HG03354 (cell line): Measurements from ENCODE around the gene NFE2L2.
A peak's percentile ranks its signal among the peaks of the same experiment; 100 is the strongest.
"Not testable (repeated sequence)": the region's sequence is repeated elsewhere in the genome, so short reads cannot be mapped to it uniquely, and the experiment has no call there.

Source experiments
- ATAC-seq: cut with Tn5 transposase; IDR thresholded peaks from one replicate; pipeline ENCODE4 v1.9.1; 2021; ENCODE audit warnings: mild to moderate bottlenecking; ENCODE audit not compliant: unreplicated experiment, poor library complexity, severe bottlenecking

Gene NFE2L2

DNA sequence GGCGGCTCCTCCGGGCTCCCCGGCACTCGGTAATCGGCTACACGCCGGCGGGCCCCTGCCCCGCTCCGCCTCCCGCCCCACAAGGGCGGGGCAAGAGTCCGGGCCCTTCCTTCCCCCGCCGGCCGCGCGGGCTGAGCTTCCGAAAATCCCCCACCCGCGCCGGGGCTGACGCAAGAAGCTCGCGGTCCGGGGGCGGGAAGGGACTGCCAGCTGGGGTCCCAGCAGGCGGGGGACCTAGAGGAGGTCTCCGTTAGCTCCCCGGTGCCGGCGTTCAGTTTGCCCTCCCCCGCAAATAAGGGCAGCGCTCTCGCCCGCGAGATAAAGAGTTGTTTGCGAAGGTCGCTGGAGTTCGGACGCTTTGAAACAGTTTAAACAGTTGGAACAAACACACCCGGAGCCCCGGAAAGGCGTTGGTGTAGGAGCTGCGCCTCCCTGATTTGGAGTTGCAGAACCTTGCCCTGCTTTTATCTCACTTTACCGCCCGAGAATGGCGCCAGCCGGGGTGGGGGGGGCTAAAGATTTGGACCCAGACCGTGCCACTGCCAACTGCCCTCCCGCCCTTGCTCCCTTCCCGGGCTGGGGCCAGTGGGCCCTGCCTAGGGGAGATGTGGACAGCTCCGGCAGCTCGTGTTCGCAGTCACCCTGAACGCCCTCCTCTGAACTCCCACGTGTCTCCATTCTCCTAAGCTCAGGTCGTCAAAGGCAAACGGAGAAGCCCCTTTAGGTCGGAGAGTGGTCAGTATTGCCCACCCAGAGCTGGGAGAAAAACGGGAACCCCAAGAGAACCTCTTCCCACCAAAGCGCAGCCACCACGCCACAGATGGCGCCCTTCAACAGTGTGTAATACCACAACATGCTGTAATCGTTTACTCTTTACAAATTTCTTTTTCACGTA is at the start of gene NFE2L2:
TSS of gene NFE2L2 (minus strand) at position 35 of the 895 bp plus-strand sequence. CDS start 151 bp downstream, outside the sequence.
- ATAC-seq = peak; percentile 65

DNA sequence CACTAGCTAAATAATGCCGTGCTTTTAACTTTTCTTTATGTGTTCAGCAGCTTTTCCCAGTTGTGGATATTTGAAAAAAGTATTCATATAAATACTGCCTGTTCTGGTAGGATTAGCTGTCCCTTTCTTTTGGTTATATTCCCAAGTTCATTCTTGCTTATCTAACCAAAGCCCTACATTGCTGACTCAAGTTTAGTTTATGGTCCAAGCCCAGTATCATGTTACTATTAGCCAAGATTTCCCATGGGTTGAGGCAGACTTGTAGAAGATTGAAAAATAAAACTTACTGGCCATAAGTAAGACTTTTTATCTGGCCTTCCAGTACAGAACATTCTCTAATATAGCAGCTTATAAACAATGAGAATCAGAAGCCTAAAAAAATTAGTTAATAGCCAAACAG is 49.7 kb upstream of the NFE2L2 start:
- ATAC-seq = no peak

DNA sequence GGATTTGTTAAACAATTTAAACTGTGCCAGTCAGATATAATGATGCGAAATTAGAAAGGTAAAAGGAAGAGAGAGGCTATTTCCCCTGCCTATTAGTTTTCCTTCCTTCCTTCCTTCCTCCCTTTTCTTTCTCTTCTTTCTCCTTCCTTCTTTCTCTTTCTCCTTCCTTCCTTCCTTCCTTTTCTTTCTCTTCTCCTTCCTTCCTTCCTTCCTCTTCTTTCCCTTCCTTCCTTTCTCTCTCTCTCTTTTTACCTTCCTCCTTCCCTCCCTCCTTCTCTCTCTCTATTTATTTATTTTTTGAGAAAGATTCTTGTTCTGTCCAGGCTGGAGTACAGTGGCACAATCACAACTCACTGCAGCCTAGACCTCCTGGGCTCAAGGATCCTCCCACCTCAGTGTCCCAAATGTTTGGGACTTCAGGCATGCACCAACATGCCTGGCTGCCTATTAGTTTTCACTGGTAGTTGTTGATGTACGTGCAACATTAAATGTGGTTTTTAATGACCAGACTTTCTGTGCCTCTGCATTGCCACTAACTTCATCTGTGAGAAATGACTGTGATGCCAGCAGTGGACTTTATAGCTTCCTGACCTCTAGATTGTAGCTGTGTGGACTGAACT is 48.7 kb upstream of the NFE2L2 start:
- ATAC-seq = no peak

DNA sequence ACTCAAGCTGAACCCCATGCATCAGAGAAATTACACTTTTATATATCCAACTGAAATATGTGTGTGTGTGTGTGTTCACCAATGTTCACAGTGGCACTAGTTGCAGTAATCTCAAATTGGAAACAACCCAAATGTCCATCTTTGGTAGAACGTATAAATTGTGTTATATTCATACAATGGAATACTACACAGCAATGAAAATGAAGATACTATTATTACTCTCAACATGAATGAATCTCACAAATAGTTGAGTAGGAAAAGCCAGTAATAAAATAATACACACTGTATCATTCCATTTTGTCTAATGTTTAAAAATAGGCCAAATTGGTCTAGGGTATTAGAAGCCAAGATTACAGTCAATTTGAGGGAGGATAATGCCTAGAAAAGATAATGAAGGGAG is 48.0 kb upstream of the NFE2L2 start:
- no peak for ATAC-seq

DNA sequence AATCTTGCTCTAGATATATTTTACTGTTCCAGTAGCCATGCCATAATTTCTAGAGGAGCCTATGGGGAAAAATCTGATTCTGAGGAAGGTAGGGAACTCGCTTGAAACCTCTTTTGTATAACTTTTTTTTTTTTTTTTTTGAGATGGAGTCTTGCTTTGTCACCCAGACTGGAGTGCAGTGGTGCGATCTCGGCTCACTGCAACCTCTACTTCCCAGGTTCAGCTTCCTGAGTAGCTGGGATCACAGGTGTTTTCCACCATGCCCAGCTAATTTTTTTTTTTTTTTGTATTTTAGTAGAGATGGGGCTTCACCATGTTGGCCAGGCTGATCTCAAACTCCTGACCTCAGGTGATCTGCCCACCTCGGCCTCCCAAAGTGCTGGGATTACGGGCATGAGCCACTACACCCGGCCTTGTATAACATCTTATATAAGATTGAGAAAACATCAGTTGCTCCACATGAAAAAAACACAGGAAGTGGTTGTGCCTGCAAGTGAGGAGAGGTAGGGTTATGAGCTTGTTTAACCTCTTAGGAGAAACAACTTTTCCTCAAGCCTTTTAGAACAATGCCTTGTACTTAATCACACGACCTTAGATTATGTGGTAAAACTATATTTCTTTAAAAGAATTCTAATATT is 45.3 kb upstream of the NFE2L2 start:
- not testable (repeated sequence) for ATAC-seq

DNA sequence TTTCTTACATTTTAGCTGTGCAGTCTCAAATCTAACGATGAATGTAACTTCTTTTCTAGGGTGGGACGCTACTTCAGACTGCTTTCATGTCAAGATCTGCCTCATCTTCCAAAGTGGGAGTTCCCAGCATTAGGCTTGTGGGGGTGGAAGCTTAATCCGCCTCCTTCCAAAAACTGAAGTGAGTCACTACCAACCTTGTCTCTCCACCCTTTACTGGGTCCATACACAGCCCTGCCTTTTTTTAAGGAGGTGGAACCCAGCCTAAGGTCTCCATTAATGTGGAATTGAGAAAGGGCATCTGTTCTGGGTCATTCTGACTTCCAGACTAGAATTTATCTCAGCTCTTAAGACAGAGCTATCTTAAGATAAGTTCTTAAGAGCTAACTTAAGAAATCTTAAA is 42.0 kb upstream of the NFE2L2 start:
- ATAC-seq = no peak

DNA sequence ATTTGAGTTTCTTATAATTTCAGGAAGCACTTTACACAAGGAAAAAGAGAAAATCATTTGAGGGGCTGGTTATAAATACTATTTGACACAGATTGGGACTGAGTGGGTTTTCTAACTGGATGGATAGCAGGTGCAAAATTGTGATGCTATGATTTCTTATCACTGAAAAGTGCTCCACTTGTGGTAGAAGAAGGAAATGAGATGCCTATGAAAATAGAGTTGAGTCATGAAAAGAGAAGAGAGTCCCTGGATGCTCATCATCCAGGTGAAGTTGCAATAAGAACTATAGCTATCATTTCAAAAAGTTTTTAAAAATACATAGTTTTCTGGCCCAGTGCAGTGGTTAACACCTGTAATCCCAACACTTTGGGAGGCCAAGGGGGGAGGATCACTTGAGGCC is 39.4 kb upstream of the NFE2L2 start:
- no peak for ATAC-seq

DNA sequence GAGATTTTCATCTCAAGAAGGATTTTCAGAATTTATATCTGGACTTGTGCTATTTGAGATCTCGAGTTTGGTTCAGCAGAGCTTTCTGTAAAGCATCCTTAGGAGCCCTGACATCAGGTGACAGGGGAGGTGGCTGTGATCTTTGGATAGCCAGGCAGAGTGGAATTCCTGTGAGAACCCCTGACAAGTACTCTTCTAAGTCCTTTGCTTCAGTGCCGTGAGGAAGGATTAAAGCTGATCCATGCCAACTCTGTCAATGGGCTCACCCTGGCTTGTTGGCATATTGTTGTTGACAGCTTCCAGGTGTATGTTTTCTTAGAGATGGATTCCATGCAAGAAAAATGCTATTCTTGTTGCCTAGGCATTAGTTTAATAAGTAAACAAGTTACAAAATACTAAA is 38.0 kb upstream of the NFE2L2 start:
- no peak for ATAC-seq

DNA sequence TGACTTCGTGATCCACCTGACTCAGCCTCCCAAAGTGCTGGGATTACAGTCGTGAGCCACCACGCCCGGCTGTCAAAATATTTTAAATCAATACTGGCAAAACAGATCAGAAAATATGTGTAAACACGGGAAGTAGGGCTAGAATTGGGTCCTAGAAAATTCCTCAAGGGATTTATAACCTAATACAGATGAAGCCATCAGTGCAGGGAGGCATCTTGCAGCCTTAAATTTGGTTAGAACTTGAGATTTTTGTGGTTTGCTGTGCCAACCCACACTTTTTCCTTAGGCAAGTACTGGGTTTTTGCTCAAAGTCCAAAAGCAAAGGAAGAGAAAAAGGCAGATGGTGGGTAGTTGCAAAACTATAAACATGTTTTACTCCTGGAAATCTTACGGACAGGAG is 33.7 kb upstream of the NFE2L2 start:
- ATAC-seq = no peak

DNA sequence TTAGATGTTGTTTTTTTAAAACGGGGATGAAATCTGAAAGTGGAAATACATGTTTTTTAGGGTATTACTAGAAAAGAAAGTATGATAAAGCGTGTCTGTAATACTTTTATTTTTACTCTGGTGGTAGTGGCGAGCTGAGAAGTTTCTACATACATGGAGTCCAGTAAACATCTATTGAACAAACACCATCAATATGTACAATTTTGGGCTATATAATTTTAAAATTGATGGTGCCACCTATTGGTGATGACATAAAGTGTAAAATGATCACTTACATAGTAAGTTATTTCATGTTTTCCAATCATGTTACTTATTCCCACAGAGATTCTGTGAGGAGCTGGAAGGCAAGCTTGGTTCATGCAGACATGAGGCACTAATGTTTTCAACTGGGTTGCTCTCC is 31.5 kb upstream of the NFE2L2 start:
- peak; percentile 51 for ATAC-seq

DNA sequence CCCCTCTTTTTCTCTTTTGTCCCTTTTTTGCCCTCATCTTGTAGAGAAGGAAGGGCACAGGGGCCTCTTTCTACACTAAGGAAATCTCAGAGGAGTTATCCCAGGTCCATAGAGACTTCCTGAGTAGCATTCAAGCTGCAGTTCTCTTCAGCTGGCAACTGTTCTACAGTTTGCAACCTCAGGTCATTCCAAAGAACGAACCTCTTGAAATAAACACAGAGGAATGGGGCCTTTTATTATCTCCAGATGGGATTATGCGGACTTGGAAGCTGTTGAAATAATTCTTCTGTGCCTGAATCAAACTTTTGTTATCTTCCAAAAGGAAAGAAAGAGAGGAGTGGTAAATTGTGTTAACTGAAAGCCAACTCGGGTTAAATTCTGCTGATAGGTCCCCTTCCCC is 31.0 kb upstream of the NFE2L2 start:
- no peak for ATAC-seq

DNA sequence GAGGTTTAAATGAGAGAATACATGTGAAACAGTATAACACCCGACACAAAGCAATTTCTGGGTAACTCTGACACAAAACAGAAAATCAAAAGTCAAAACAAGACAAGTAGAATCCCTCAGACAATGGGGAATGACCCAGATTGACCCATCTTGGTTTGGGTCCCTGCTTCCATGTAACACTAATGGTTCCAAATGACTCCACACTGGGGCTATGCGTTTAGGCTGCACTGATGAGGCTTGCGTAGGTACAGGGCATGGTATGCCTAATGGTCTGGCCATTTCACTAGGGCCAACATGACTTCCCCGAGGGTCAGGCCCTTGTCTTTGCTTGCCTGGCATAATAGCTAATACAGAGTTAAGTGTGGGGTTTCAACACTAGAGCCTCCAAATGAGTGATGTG is 27.2 kb upstream of the NFE2L2 start:
- no peak for ATAC-seq

DNA sequence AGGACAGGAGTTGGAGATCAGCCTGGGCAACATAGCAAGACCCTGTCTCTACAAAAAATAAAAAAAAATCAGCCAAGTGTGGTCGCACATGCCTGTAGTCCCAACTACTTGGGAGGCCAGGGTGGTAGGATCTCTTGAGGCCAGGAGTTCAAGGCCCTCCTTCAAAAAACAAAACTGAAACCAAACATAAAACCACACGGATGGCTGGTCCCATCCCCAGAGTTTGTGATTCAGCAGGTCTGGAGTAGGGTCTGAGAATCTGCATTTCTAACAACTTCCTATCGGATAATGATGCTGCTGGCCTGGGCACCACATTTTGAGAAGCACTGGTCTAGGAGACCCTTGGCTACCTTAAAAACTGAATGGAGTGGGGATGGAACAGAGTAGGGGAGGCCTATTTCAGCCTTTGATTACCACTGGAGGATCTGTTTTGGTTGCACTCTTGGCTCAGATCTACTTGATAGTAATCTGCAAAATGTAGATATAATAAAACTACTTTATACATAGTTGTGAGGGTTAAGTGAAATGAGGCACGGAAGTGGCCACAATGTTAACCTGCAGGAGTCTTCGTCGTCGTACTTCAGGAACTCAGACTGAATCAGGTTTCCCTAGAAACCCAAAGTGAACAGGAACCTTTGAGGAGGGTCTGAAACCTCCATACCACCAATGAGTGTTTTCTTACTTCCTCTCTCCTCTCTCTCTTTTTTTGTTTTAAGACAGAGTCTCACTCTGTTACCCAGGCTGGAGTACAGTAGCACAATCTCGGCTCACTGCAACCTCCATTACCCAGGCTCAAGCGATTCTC is 25.5 kb upstream of the NFE2L2 start:
- ATAC-seq = peak; percentile 84

DNA sequence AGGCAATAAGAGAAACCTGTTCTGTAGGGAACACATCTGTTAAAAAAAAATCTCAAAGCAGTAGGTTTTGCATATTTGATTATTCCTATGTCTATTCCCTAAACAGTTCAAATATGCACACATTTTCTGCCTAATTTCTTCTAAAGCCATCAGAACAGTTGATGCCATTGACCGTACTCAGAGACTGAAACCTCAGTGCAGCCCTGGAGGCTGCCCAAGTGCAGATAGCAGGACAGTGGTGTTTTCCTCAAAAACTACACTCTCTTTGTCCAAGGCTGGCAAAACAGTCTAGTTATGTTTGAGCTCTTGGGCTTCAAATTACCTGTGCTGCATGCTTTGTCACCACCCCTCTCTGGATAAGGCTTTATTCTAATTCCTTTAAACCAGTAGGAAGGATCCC is 23.3 kb upstream of the NFE2L2 start:
- no peak for ATAC-seq

DNA sequence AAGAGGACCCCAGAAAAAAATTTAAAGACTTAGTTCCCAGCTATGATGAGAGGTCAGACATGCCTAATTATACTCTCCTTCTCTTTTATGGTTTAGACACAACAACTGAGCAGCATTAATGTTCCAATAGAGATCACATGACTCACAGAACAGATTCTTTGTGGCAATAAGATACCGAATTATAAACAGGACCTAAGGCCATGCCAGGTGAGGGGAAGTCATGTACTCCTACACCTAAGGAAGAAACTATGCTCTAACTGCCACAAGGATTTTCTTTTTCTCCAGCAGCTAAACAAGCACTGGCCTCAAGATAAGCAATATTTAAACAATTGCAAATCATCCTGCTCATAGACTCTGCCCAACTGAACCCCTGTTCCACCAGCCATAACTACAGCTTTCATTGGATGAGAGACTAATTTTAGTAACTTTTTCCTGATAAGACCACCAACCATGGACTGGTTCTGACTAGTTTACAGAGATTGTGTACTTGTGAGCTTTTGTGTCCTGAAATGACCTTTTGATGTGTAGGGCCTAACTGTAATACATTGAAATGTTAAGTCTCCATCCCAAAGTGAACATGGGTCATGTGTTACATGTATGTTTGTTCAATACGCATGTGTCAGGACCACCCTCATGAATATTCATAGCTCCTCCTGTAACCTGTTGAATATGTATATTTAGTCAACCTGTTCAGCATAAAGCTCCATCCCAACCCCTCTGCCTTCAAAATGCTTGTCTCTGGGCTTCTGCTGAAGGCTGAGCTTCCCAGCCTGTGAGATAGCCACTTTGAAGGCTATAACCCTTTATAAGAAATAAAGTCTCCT is 21.6 kb upstream of the NFE2L2 start:
- ATAC-seq = no peak

DNA sequence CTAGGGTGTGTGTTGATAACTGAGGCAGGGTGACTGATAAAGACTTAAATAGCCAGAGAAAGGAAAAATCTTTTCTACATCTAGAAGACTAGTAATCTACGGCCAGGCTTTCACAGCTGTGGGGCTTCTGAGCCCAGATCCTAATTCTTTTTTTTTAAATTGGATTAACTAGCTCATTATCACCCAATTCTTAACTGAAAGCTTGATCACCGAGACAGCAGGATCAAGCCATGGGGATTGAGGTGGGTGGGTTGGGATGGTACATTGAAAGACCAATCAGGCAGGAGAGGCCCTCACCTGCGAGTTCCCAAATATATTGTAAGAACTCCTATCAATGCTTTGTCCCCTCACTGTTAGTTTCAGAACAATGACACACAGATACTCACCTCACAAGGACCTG is 20.0 kb upstream of the NFE2L2 start:
- ATAC-seq = no peak

DNA sequence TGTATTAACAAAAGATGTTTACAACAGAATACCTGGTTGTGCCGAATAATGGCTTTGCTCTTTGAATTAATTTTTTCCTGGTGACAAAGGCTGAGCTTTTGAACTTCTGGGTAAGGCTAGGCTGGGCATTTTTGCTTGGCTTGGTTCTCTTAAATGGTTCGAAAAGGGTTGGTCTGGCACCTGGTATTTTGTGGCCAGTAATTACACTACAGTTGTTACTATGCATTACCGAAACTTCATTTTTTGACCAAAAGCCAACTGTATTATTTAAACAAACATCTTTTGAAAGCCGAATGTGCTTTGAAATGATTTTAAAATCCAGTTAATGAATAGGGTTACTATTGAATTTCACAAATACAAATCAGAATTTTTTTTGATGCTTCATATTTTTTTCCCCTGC is 19.4 kb upstream of the NFE2L2 start:
- ATAC-seq = no peak

DNA sequence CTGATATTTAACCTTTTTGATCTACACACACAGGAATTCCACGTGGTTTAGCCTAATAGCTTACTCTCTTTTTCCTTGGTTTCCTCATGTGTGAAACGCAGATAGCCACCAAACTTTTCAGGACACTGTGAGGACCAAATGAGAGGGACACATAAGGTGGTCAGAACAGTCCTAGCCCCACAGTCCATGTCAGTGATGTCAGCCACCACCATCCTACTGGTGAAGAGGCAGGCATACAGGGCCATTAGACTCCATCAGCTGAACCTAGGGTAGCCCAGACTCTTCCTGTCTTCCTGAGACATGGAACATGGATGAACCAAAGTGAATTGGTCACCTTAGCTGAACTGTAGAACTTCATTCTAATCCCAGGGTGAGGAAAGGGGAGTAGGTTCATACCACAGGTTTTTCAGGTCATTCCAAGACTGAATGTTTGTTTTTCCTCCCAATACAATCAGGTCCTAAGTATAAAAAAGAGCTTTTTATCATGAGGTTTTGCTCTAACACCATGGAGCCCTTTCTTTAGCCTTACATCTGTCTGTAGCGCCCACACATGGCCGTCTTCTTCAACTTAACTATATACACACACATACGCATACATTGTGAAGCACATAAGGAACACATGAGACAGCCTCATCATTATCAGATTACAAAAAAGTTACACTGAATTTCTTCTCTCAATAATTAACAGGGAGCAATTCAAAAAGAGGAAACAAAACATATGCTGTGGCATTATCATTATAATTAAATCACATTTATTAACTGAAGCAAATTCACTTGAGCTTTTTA is 18.5 kb upstream of the NFE2L2 start:
- no peak for ATAC-seq
